Measurements from ENCODE around the gene NDFIP2. TPM values are rescaled to one million over a fixed set of nuclear protein-coding genes. Genes with fewer than 3 reads are reported as not detected.
A peak's percentile ranks its signal among the peaks of the same experiment; 100 is the strongest.

NDFIP2 gene
- total and polyA plus RNA-seq, 10 of the 15 experiments (the other 5 are each of a cell fraction or from before 2014, with no cell fraction given) = 17.9 to 57.2 (median 30.6) TPM

DNA sequence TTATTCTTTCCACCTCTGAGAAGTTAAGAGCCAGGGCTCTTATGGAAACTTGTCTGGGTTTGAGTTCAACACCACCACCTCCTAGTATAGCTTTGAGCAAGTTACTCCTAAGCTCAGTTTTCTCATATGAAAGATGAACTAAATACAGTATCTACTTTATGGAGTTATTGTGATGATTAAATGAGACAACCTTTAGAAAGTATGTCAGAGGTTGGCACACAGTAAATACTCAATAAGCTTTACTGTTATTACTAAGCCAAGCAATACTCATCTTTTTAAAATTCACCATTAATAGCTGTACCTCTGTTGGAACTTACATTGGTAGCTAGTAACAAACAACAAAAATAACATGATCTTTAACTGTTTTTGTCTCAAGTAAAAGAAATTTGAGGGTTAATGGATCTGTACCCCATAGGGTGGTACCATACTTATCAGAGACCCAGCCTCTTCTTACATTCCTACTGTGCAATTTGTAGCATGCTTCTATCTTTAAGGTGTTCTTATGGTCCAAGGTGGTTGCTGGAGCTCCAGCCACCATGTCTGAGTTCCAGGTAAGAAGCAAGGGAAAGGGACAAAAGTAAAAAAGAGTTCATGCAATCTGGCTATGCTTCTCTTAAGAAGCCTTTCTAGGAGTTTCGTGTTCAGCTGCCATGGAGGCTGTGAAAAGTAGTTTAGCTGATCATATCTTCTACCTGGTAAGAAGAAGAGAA is 24.1 kb upstream of the NDFIP2 start (continued):
- TF ChIP-seq, protein P1, sequence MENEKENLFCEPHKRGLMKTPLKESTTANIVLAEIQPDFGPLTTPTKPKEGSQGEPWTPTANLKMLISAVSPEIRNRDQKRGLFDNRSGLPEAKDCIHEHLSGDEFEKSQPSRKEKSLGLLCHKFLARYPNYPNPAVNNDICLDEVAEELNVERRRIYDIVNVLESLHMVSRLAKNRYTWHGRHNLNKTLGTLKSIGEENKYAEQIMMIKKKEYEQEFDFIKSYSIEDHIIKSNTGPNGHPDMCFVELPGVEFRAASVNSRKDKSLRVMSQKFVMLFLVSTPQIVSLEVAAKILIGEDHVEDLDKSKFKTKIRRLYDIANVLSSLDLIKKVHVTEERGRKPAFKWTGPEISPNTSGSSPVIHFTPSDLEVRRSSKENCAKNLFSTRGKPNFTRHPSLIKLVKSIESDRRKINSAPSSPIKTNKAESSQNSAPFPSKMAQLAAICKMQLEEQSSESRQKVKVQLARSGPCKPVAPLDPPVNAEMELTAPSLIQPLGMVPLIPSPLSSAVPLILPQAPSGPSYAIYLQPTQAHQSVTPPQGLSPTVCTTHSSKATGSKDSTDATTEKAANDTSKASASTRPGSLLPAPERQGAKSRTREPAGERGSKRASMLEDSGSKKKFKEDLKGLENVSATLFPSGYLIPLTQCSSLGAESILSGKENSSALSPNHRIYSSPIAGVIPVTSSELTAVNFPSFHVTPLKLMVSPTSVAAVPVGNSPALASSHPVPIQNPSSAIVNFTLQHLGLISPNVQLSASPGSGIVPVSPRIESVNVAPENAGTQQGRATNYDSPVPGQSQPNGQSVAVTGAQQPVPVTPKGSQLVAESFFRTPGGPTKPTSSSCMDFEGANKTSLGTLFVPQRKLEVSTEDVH (IDR thresholded peaks at IDR 0.05; ENCODE audit: low read depth, partially characterized antibody) = no peak
- no peak for TF ChIP-seq MXI1 (IDR thresholded peaks at IDR 0.05; ENCODE audit: low read depth, low read length)
- TF ChIP-seq, protein P2, sequence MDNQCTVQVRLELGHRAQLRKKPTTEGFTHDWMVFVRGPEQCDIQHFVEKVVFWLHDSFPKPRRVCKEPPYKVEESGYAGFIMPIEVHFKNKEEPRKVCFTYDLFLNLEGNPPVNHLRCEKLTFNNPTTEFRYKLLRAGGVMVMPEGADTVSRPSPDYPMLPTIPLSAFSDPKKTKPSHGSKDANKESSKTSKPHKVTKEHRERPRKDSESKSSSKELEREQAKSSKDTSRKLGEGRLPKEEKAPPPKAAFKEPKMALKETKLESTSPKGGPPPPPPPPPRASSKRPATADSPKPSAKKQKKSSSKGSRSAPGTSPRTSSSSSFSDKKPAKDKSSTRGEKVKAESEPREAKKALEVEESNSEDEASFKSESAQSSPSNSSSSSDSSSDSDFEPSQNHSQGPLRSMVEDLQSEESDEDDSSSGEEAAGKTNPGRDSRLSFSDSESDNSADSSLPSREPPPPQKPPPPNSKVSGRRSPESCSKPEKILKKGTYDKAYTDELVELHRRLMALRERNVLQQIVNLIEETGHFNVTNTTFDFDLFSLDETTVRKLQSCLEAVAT (IDR thresholded peaks at IDR 0.05) = no peak
- TF ChIP-seq SMC3 (IDR thresholded peaks at IDR 0.05; ENCODE audit: borderline replicate concordance, low read length) = no peak

DNA sequence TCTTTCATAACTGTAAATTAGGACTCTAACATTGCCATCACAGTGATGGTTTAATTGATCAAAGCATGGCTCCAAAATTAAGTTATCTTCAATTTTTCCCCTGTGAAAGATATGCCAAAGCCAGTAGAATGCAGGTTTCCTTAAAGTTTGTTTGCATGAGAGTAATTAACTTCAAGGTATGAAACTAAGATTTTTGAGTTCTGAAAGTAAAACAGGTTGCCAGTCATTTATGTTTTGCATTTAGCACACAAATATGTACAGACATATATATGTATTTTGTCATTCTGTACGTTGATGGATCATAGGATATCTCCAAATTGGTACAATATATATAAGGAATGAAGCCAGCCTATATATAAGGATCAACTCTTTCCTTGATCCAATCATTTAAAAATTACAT is 23.6 kb upstream of the NDFIP2 start:
- no peaks in the 10 kb centered on the region for H3K36me3 ChIP-seq (ENCODE audit: control insufficient read depth in 2 of 2, insufficient read depth in 2 of 2, low read length in 1 of 2)
- no peaks in the 10 kb centered on the region for H3K79me2 ChIP-seq (ENCODE audit: control insufficient read depth, insufficient read depth, low read length)
- ChIA-PET SMC1A (ENCODE audit: uncharacterized antibody, unreplicated experiment) (interaction anchor here (0.5 to 4.2 kb wide), 9 partner anchors 9 to 84 kb away, joined by 3 to 16 read pairs (median 5); no protein-coding TSS in a partner anchor), CTCF (interaction anchor here (0.7 to 2.0 kb wide), 7 partner anchors 8 to 84 kb away, joined by 3 to 8 read pairs (median 3); no protein-coding TSS in a partner anchor), RAD21 (ENCODE audit: unreplicated experiment) (interaction anchor here (1.2 to 3.0 kb wide), 4 partner anchors 23 to 43 kb away, joined by 3 to 9 read pairs (median 6); partner anchors contain the start of gene NDFIP2), POLR2A (interaction anchor here (0.6 kb wide), 1 partner anchor 73 kb away, joined by 3 read pairs; no protein-coding TSS in a partner anchor)
- no peaks in the 10 kb centered on the region for H3K4me1 ChIP-seq (ENCODE audit: control insufficient read depth, insufficient read depth, low read length)
- H2AFZ ChIP-seq (ENCODE audit: control insufficient read depth, low read depth, low read length) = no peak overlapping the region
- FAIRE-seq = no peak
- intact Hi-C loops (cut with micrococcal nuclease; ENCODE audit: unreplicated experiment) (no loop called here), in situ Hi-C loops (cut with MboI) (no loop called here)
- no peaks in the 10 kb centered on the region for H4K20me1 ChIP-seq (ENCODE audit: control insufficient read depth, insufficient read depth)
- H3K4me2 ChIP-seq (ENCODE audit: control insufficient read depth, insufficient read depth) = no peak overlapping the region
- H3K9ac ChIP-seq (ENCODE audit: control insufficient read depth, insufficient read depth, low read length) = no peak overlapping the region
- no peak overlapping the region for H3K4me3 ChIP-seq
- TF ChIP-seq, protein P3, sequence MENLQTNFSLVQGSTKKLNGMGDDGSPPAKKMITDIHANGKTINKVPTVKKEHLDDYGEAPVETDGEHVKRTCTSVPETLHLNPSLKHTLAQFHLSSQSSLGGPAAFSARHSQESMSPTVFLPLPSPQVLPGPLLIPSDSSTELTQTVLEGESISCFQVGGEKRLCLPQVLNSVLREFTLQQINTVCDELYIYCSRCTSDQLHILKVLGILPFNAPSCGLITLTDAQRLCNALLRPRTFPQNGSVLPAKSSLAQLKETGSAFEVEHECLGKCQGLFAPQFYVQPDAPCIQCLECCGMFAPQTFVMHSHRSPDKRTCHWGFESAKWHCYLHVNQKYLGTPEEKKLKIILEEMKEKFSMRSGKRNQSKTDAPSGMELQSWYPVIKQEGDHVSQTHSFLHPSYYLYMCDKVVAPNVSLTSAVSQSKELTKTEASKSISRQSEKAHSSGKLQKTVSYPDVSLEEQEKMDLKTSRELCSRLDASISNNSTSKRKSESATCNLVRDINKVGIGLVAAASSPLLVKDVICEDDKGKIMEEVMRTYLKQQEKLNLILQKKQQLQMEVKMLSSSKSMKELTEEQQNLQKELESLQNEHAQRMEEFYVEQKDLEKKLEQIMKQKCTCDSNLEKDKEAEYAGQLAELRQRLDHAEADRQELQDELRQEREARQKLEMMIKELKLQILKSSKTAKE (IDR thresholded peaks at IDR 0.05; ENCODE audit: low read depth, poor library complexity, severe bottlenecking) = no peak
- no peak for TF ChIP-seq STAT1 (conservative IDR thresholded peaks at IDR 0.05)
- no peak for TF ChIP-seq ZNF217 (IDR thresholded peaks at IDR 0.05)
- TF ChIP-seq ATF7 (IDR thresholded peaks at IDR 0.05; ENCODE audit: low read depth) = no peak
- no peak for TF ChIP-seq RB1 (IDR thresholded peaks at IDR 0.05; ENCODE audit: borderline replicate concordance)
- TF ChIP-seq YY1 (IDR thresholded peaks at IDR 0.05; ENCODE audit: low read depth, low read length) = no peak
- no peak for TF ChIP-seq IRF4 (IDR thresholded peaks at IDR 0.05; ENCODE audit: low read depth, low read length)
- no peaks in the 10 kb centered on the region for H3K9me3 ChIP-seq (replicated peaks; ENCODE audit: control insufficient read depth, insufficient read depth, low read length)
- DNase-seq (ENCODE audit: low read depth, low spot score) = no peak
- 40% methylated on average over 1 of the region's 1 CpG for WGBS (ENCODE audit: insufficient coverage, insufficient replicate concordance, low lambda C conversion rate, missing lambda C conversion rate)
- no peaks in the 10 kb centered on the region for H3K27me3 ChIP-seq (replicated peaks in 1 of 2; ENCODE audit: control insufficient read depth in 2 of 2, insufficient read depth in 2 of 2, low read length in 1 of 2)
- BruUV-seq (replicated peaks) = no TSS peak
- H3K27ac ChIP-seq (ENCODE audit: control insufficient read depth, insufficient read depth) = no peak overlapping the region
- peak; percentile 61 for ATAC-seq
